ENCODE data around the gene SEC23IP. TPM values are rescaled to one million over a fixed set of nuclear protein-coding genes. Genes with fewer than 3 reads are reported as not detected.

SEC23IP gene
- total RNA-seq, 4 donors from 2014 or later = 20.5 to 51.7 (median 31.8) TPM

DNA sequence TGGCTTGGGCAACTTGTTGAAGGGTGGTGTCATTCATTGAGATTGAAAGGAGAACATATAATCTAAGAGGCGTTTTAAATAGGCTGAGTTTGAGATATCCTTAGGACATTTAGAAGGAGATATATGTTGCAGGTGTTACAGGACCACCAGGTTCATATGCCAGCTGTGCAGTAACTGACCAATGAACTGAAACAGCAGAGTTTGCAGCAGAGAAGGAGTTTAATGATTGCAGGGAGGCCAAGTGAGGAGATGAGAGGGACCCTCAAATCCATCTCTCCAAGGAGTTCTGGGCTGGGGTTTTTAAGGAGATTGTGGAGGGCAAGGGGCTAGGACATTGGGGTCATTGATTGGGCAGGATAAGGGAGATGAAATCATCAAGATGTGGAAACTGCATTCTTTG is 74.5 kb downstream of the SEC23IP start:
- Histone ChIP-seq H3K36me3 (no peaks in the 10 kb centered on the region), H3K9me3 (peaks cover 6 to 12% of the 10 kb centered on the region in 2 donors), H3K27me3 (no peaks in the 10 kb centered on the region), H3K4me3 (no peak overlapping the region), H3K4me1 (no peaks in the 10 kb centered on the region), H3K27ac (no peak overlapping the region)
- TF ChIP-seq, protein P1, sequence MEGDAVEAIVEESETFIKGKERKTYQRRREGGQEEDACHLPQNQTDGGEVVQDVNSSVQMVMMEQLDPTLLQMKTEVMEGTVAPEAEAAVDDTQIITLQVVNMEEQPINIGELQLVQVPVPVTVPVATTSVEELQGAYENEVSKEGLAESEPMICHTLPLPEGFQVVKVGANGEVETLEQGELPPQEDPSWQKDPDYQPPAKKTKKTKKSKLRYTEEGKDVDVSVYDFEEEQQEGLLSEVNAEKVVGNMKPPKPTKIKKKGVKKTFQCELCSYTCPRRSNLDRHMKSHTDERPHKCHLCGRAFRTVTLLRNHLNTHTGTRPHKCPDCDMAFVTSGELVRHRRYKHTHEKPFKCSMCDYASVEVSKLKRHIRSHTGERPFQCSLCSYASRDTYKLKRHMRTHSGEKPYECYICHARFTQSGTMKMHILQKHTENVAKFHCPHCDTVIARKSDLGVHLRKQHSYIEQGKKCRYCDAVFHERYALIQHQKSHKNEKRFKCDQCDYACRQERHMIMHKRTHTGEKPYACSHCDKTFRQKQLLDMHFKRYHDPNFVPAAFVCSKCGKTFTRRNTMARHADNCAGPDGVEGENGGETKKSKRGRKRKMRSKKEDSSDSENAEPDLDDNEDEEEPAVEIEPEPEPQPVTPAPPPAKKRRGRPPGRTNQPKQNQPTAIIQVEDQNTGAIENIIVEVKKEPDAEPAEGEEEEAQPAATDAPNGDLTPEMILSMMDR (IDR thresholded peaks at IDR 0.05) = no peak
- TF ChIP-seq EP300 (IDR thresholded peaks at IDR 0.05; ENCODE audit: low read depth) = no peak
- no peak for TF ChIP-seq POLR2AphosphoS5 (IDR thresholded peaks at IDR 0.05)
- TF ChIP-seq POLR2A (IDR thresholded peaks at IDR 0.05) = no peak
- 74% methylated on average over 1 of the region's 1 CpG; no CpG with 5 or more reads in 1 of the 2 donors for WGBS, 2 donors (ENCODE audit: low coverage in 1 of 2)
- intact Hi-C loops (cut with DNase I; ENCODE audit: low total_unique reads) (no loop called here), in situ Hi-C loops (cut with MboI; ENCODE audit: low pct_ligation_motif_present in 1 of 4, low pct_unique_long_range_greater_than_20kb in 1 of 4, low sequenced_read_pairs in 3 of 4) (no loop called here)
- DNase-seq = no peak

DNA sequence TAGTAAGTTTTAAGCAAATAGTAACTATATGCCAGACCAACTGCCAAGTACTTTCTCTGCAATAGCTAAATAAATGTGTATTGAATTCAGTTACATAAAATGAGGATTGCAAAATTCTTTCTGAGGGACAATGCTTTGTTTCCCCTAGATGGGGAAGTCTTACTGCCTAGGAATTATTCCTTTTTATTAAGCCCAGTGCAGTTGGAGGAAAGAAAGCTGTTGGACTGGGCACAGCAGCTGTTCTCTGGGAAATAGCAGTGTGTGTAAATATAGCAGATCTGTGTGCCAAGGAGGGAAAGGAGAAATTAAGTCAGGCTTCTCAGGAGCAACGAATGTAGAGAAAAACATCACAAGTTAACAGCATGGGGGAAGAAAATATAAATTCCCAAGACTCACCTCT is 77.1 kb downstream of the SEC23IP start:
- Histone ChIP-seq H3K36me3 (no peaks in the 10 kb centered on the region), H3K4me1 (no peaks in the 10 kb centered on the region), H3K27ac (no peak overlapping the region), H3K9me3 (peaks cover 6 to 12% of the 10 kb centered on the region in 2 donors), H3K4me3 (no peak overlapping the region), H3K27me3 (no peaks in the 10 kb centered on the region)
- in situ Hi-C loops (cut with MboI; ENCODE audit: low pct_ligation_motif_present in 1 of 4, low pct_unique_long_range_greater_than_20kb in 1 of 4, low sequenced_read_pairs in 3 of 4) = no loop called here
- intact Hi-C loops (cut with DNase I; ENCODE audit: low total_unique reads) = no loop called here
- TF ChIP-seq, protein P1 (IDR thresholded peaks at IDR 0.05) = no peak
- no peak for DNase-seq
- WGBS, 2 donors (ENCODE audit: low coverage in 1 of 2) = 20 to 26% methylated on average over 1 of the region's 1 CpG

DNA sequence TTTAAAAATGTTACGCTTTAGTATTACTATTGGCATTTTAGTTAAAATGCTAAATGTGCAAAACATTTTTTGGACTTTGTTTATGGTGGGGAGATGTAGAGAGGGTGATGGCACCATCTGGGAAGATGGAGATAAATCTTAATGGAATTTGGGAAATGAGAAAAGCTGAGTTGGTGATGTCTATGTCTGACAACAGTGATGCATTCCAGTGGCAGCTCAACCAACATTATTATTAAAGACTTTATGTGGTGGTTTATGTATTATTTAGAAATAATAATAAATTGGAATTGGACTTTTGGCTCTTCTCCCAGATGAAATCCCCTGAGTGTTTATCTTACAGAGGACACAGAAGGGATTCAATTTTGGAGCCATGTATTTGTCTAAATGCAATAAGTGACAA is 77.6 kb downstream of the SEC23IP start:
- WGBS, 2 donors (ENCODE audit: low coverage in 1 of 2) = 67 to 88% methylated on average over 1 of the region's 1 CpG
- in situ Hi-C loops (cut with MboI; ENCODE audit: low pct_ligation_motif_present in 1 of 4, low pct_unique_long_range_greater_than_20kb in 1 of 4, low sequenced_read_pairs in 3 of 4) = no loop called here

DNA sequence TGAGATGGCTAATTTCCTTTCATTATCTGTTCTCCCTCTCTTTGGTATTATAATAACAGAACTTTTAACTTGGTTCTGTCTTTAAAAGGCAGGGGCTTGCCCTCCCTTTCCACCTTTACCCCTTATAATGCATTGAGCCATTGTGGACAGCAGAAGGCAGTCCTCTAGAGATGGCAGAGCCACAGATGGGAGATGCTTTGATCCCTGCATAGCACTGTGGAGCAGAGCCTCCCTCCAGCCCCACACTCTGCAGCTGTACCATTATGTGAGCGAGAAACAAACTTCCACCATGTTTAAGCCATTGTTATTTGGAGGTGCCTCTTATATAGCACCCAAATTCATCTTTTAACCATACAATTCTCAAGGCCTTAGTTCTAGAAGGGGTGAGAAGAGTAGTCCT is 78.4 kb downstream of the SEC23IP start:
- 88 to 100% methylated on average over 1 of the region's 1 CpG for WGBS, 2 donors (ENCODE audit: low coverage in 1 of 2)
- no peak for DNase-seq
- intact Hi-C loops (cut with DNase I; ENCODE audit: low total_unique reads) (no loop called here), in situ Hi-C loops (cut with MboI; ENCODE audit: low pct_ligation_motif_present in 1 of 4, low pct_unique_long_range_greater_than_20kb in 1 of 4, low sequenced_read_pairs in 3 of 4) (no loop called here)
- Histone ChIP-seq H3K4me1 (no peaks in the 10 kb centered on the region), H3K36me3 (no peaks in the 10 kb centered on the region), H3K4me3 (no peak overlapping the region), H3K9me3 (peaks cover 6 to 12% of the 10 kb centered on the region in 2 donors), H3K27ac (no peak overlapping the region), H3K27me3 (no peaks in the 10 kb centered on the region)
- TF ChIP-seq EP300 (IDR thresholded peaks at IDR 0.05; ENCODE audit: low read depth) = no peak
- TF ChIP-seq POLR2AphosphoS5 (IDR thresholded peaks at IDR 0.05) = no peak
- TF ChIP-seq, protein P1 (IDR thresholded peaks at IDR 0.05) = no peak
- no peak for TF ChIP-seq POLR2A (IDR thresholded peaks at IDR 0.05)

More for the DNA sequence above, 77.6 kb downstream of the SEC23IP start:
- Histone ChIP-seq H3K4me1 (no peaks in the 10 kb centered on the region), H3K9me3 (peaks cover 6 to 12% of the 10 kb centered on the region in 2 donors), H3K36me3 (no peaks in the 10 kb centered on the region), H3K27ac (no peak overlapping the region), H3K4me3 (no peak overlapping the region), H3K27me3 (no peaks in the 10 kb centered on the region)
- intact Hi-C loops (cut with DNase I; ENCODE audit: low total_unique reads) = no loop called here
- DNase-seq = no peak
- TF ChIP-seq POLR2AphosphoS5 (IDR thresholded peaks at IDR 0.05) (no peak), POLR2A (IDR thresholded peaks at IDR 0.05) (no peak), EP300 (IDR thresholded peaks at IDR 0.05; ENCODE audit: low read depth) (no peak)
- TF ChIP-seq, protein P1 (IDR thresholded peaks at IDR 0.05) = no peak

Data from transverse colon (tissue), 4 donors.